HL-60 (cell line): Measurements from ENCODE around the gene PPP6R2.

ENCODE experiments used
- DNase-seq, 2 experiments: peaks; one replicate each; pipeline ENCODE4 v3.0.0-alpha.2; 2010 to 2020; ENCODE audit warnings: low read depth in 1 of 2, low spot score in 1 of 2
- H3K27ac ChIP-seq: fragments of 250-450 bp; sonication (Bioruptor Pico); replicated peaks from 2 replicates; pipeline ENCODE4 v1.5.1; 2020; ENCODE audit warnings: mild to moderate bottlenecking, moderate library complexity
- H3K27me3 ChIP-seq: fragments of 250-450 bp; sonication (Bioruptor Pico); 2 replicates; pipeline ENCODE4 v1.5.1; 2021; ENCODE audit warnings: mild to moderate bottlenecking, moderate library complexity; ENCODE audit not compliant: insufficient read depth, poor library complexity, severe bottlenecking
- H3K4me3 ChIP-seq: replicated peaks from 2 replicates; pipeline ENCODE4 v1.5.1; 2011; ENCODE audit warnings: mild to moderate bottlenecking, control low read depth, low read length; ENCODE audit not compliant: insufficient read depth
- GABPA ChIP-seq: IDR thresholded peaks from 2 replicates; pipeline ENCODE4 v1.6.1; 2012; ENCODE audit warnings: low read depth
- POLR2AphosphoS5 ChIP-seq: IDR thresholded peaks from 2 replicates; pipeline ENCODE4 v1.6.1; 2012; ENCODE audit warnings: low read depth
- REST ChIP-seq: IDR thresholded peaks from 2 replicates; pipeline ENCODE4 v1.6.1; 2012; ENCODE audit warnings: low read depth; ENCODE audit not compliant: insufficient replicate concordance
- SPI1 ChIP-seq: IDR thresholded peaks from 2 replicates; pipeline ENCODE4 v1.6.1; 2012; ENCODE audit warnings: low read depth, mild to moderate bottlenecking, borderline replicate concordance
- TF ChIP-seq, protein P1 (sequence below): IDR thresholded peaks from one replicate; pipeline ENCODE4 v1.5.1; 2011; ENCODE audit warnings: low read length, control low read depth, inconsistent platforms; ENCODE audit not compliant: insufficient read depth

PPP6R2 gene

GRCh38 chr22:50310949-50311444 is 32.1 kb upstream of the PPP6R2 start:
- no peaks in the 10 kb centered on the region for H3K27me3 ChIP-seq
- TF ChIP-seq SPI1: no peak
- TF ChIP-seq REST: no peak
- TF ChIP-seq GABPA: no peak
- no peak for TF ChIP-seq POLR2AphosphoS5
- H3K4me3 ChIP-seq: no peak overlapping the region
- no peak for DNase-seq
- H3K27ac ChIP-seq: no peak overlapping the region

- Histone ChIP-seq H3K27me3 (no peaks in the 10 kb centered on the region), H3K4me3 (no peak overlapping the region), H3K27ac (no peak overlapping the region)
- TF ChIP-seq POLR2AphosphoS5 (no peak), REST (no peak)
- DNase-seq: no peak
Measured at GRCh38 chr22:50311606-50312351, 31.3 kb upstream of the PPP6R2 start.

GRCh38 chr22:50312371-50312770 is 30.8 kb upstream of the PPP6R2 start:
- no peak for DNase-seq
- TF ChIP-seq REST (no peak), GABPA (no peak), SPI1 (no peak), POLR2AphosphoS5 (no peak)
- TF ChIP-seq, protein P1, sequence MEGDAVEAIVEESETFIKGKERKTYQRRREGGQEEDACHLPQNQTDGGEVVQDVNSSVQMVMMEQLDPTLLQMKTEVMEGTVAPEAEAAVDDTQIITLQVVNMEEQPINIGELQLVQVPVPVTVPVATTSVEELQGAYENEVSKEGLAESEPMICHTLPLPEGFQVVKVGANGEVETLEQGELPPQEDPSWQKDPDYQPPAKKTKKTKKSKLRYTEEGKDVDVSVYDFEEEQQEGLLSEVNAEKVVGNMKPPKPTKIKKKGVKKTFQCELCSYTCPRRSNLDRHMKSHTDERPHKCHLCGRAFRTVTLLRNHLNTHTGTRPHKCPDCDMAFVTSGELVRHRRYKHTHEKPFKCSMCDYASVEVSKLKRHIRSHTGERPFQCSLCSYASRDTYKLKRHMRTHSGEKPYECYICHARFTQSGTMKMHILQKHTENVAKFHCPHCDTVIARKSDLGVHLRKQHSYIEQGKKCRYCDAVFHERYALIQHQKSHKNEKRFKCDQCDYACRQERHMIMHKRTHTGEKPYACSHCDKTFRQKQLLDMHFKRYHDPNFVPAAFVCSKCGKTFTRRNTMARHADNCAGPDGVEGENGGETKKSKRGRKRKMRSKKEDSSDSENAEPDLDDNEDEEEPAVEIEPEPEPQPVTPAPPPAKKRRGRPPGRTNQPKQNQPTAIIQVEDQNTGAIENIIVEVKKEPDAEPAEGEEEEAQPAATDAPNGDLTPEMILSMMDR: no peak
- no peak overlapping the region for H3K27ac ChIP-seq
- no peaks in the 10 kb centered on the region for H3K27me3 ChIP-seq
- no peak overlapping the region for H3K4me3 ChIP-seq

GRCh38 chr22:50313021-50313420 is 30.1 kb upstream of the PPP6R2 start:
- H3K27ac ChIP-seq: no peak overlapping the region
- TF ChIP-seq, protein P1: no peak
- TF ChIP-seq SPI1 (no peak), REST (no peak)
- no peak for DNase-seq
- H3K4me3 ChIP-seq: no peak overlapping the region
- no peaks in the 10 kb centered on the region for H3K27me3 ChIP-seq
